HepG2 (cell line): ENCODE data around the gene BOD1. TPM values are rescaled to one million over a fixed set of nuclear protein-coding genes. Genes with fewer than 3 reads are reported as not detected.

Source experiments
- CBX1 ChIP-seq: IDR thresholded peaks from one replicate; pipeline ENCODE4 v1.6.1; 2016; ENCODE audit warnings: antibody characterized with exemption, low read depth
- FOXK1 ChIP-seq: sonication (generic); formaldehyde crosslinking; IDR thresholded peaks from 2 replicates; pipeline ENCODE4 v1.4.0; 2020; ENCODE audit warnings: low read depth, missing genetic modification reagents, borderline replicate concordance
- HOXD1 ChIP-seq: sonication (generic); formaldehyde crosslinking; IDR thresholded peaks from 2 replicates; pipeline ENCODE4 v1.5.0; 2020; ENCODE audit warnings: missing genetic modification reagents
- IKZF4 ChIP-seq: sonication (generic); formaldehyde crosslinking; IDR thresholded peaks from 2 replicates; pipeline ENCODE4 v1.5.1; 2020; ENCODE audit warnings: borderline replicate concordance, mild to moderate bottlenecking, low read depth, missing genetic modification reagents; ENCODE audit errors: not compliant biosample characterization
- NAIF1 ChIP-seq: sonication (generic); formaldehyde crosslinking; IDR thresholded peaks from 2 replicates; pipeline ENCODE4 v1.5.0; 2020; ENCODE audit warnings: mild to moderate bottlenecking, missing genetic modification reagents, borderline replicate concordance
- RFX5 ChIP-seq: IDR thresholded peaks from 2 replicates; pipeline ENCODE4 v1.6.1; 2011; ENCODE audit warnings: low read depth, low read length, improper control_type of control experiment
- STAG1 ChIP-seq: sonication (generic); formaldehyde crosslinking; IDR thresholded peaks from 2 replicates; pipeline ENCODE4 v1.4.0; 2020; ENCODE audit warnings: missing genetic modification reagents
- ZNF614 ChIP-seq: IDR thresholded peaks from 2 replicates; pipeline ENCODE4 v1.6.1; 2018; ENCODE audit warnings: missing biosample characterization, missing genetic modification reagents, inconsistent platforms, borderline replicate concordance
- ZSCAN30 ChIP-seq: sonication (generic); formaldehyde crosslinking; IDR thresholded peaks from 2 replicates; pipeline ENCODE4 v1.5.0; 2020; ENCODE audit warnings: mild to moderate bottlenecking, missing genetic modification reagents
- polyA plus RNA-seq, 8 experiments: library from polyadenylated mRNA; depleted of rRNA in 3 of 8; stranded (reverse) in 7 of 8; unstranded in 1 of 8; fragments of >200 nt; fragmentation: Illumina TruSeq in 4 of 8; extraction: Trizol in 4 of 8; gene quantifications; 2 replicates each; pipeline versions ENCODE4 v1.2.1 to v1.2.3, GENCODE V29; 2011 to 2016; ENCODE audit warnings: low read depth in 4 of 8, missing spikeins in 1 of 8, mixed read lengths in 1 of 8; ENCODE audit not compliant: insufficient read depth in 1 of 8
- total RNA-seq, 5 experiments: library from RNA; depleted of rRNA; stranded (reverse); fragments of >200 nt; fragmentation: Illumina TruSeq; extraction: Trizol; gene quantifications; 2 replicates each; pipeline ENCODE4 v1.2.3, GENCODE V29; 2016; ENCODE audit warnings: low read depth in 1 of 5
- TF ChIP-seq, protein P1 (sequence below): sonication (generic); formaldehyde crosslinking; IDR thresholded peaks from 2 replicates; pipeline ENCODE4 v1.4.0; 2020; ENCODE audit warnings: missing genetic modification reagents
- TF ChIP-seq, protein P2 (sequence below): sonication (generic); formaldehyde crosslinking; IDR thresholded peaks from 2 replicates; pipeline ENCODE4 v1.5.1; 2020; ENCODE audit warnings: mild to moderate bottlenecking, missing genetic modification reagents

Gene BOD1
- total and polyA plus RNA-seq, 2 of the 13 experiments (the other 11 are each of a cell fraction or from before 2014, with no cell fraction given): 81.5 to 103 TPM

DNA sequence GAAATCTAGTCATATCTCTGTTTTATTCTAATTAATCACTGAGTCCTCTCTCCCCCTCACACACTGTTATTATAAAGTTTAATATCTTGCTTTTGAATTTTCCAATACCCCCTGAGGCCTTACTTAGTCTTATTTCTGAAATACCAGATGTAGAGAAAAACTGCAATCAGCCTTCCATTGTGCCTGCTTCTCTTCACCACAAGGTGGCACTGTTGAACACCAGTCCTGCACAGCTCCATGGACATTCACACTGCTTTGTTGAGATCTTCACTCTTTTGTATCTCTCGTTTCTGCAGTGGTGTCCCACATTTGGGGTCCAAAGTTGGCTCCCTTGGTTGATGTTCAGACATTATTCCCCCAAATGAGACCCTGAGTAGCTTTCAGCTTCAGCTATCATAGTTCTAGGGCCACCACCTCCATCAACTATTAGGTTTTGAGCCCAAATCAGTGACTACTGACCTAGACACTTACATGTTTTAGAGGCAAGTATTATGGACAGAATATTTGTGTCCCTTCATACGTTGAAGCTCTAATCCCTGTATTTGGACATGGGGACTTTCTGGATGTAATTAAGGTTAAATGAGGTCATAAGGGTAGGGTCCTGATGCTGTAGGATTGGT lies 24.3 kb downstream of the BOD1 start (continued):
- TF ChIP-seq ZNF614 (CRISPR knock-in tag) (no peak), CBX1 (peak; percentile 57), HOXD1 (CRISPR knock-in tag) (no peak), RFX5 (no peak), STAG1 (CRISPR knock-in tag) (peak; percentile 55), FOXK1 (no peak), ZSCAN30 (CRISPR knock-in tag) (no peak), NAIF1 (CRISPR knock-in tag) (no peak), IKZF4 (CRISPR knock-in tag) (no peak)
- TF ChIP-seq, protein P1, sequence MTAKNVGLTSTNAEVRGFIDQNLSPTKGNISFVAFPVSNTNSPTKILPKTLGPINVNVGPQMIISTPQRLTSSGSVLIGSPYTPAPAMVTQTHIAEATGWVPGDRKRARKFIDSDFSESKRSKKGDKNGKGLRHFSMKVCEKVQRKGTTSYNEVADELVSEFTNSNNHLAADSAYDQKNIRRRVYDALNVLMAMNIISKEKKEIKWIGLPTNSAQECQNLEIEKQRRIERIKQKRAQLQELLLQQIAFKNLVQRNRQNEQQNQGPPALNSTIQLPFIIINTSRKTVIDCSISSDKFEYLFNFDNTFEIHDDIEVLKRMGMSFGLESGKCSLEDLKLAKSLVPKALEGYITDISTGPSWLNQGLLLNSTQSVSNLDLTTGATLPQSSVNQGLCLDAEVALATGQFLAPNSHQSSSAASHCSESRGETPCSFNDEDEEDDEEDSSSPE (CRISPR knock-in tag): no peak
- TF ChIP-seq, protein P2, sequence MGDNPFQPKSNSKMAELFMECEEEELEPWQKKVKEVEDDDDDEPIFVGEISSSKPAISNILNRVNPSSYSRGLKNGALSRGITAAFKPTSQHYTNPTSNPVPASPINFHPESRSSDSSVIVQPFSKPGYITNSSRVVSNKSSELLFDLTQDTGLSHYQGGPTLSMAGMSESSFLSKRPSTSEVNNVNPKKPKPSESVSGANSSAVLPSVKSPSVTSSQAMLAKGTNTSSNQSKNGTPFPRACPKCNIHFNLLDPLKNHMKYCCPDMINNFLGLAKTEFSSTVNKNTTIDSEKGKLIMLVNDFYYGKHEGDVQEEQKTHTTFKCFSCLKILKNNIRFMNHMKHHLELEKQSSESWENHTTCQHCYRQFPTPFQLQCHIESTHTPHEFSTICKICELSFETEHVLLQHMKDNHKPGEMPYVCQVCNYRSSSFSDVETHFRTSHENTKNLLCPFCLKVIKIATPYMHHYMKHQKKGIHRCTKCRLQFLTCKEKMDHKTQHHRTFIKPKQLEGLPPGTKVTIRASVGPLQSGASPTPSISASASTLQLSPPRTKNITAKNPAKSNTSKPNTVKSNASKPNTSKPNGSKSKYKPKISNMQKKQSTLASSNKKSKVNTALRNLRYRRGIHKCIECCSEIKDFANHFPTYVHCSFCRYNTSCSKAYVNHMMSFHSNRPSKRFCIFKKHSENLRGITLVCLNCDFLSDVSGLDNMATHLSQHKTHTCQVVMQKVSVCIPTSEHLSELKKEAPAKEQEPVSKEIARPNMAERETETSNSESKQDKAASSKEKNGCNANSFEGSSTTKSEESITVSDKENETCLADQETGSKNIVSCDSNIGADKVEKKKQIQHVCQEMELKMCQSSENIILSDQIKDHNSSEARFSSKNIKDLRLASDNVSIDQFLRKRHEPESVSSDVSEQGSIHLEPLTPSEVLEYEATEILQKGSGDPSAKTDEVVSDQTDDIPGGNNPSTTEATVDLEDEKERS (CRISPR knock-in tag): peak; percentile 86
